PC-9 (cell line): ENCODE data around the gene DTX1.

ENCODE experiments used
- EZH2 ChIP-seq: fragments of 200-600 bp; sonication (generic); IDR thresholded peaks from 2 replicates; pipeline ENCODE4 v1.8.0; 2017; ENCODE audit warnings: antibody characterized with exemption, low read depth
- TF ChIP-seq, protein P1 (sequence below): fragments of 200-600 bp; sonication (generic); conservative IDR thresholded peaks from 2 replicates; pipeline ENCODE4 v1.6.1; 2017; ENCODE audit warnings: mixed run types, antibody characterized with exemption, mild to moderate bottlenecking, moderate library complexity

DNA sequence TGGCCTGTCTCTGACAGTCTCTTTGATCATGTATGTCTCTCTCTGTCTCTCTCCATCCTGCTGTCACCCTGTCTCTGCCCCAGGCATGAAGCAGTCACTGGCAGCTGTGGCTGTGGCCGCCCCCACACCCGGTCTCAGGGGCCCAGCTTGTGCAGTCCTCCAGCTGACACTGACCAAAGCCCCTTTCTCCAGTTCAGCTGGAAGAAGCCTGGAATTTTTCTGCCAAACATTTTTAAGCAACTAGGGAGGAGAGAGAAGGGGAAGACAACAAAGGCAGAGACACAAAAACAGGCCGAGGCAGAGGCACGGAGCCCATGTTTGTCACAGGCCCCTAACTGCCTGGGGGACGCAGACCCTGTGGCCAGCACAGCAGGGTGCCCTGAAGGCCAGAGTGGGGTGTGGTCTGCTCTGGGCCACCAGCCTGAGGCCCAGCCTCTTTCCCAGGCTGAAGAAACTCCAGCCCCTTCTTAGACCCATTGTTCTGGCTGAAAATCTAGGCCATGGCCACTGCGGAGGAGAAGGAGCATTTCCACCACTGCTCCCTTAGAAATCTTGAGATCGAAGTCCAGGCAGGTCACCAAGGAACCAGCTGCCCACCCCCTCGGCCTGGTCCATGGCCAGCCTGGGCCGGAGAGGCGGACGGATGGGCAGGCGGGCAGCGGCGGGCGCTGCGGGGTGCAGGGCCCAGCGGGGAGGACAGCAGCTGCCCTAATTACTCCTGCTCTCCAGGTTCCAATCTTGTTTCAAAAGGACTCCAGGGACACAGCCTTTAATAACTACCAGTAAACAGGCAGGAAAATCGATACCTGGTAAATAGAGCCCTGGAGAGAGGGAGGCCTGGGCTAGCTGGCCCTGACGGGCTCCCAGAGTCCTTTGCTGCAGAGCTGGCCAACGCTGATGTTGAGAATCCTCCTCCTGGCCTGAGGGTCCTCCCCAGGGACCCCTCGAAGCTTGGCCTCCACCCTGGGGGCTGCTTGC lies 14.9 kb downstream of the DTX1 start:
- TF ChIP-seq, protein P1, sequence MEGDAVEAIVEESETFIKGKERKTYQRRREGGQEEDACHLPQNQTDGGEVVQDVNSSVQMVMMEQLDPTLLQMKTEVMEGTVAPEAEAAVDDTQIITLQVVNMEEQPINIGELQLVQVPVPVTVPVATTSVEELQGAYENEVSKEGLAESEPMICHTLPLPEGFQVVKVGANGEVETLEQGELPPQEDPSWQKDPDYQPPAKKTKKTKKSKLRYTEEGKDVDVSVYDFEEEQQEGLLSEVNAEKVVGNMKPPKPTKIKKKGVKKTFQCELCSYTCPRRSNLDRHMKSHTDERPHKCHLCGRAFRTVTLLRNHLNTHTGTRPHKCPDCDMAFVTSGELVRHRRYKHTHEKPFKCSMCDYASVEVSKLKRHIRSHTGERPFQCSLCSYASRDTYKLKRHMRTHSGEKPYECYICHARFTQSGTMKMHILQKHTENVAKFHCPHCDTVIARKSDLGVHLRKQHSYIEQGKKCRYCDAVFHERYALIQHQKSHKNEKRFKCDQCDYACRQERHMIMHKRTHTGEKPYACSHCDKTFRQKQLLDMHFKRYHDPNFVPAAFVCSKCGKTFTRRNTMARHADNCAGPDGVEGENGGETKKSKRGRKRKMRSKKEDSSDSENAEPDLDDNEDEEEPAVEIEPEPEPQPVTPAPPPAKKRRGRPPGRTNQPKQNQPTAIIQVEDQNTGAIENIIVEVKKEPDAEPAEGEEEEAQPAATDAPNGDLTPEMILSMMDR, result no peak
- TF ChIP-seq EZH2, result no peak
